Measurements from ENCODE around the gene GABRE.

The GABRE gene, protein sequence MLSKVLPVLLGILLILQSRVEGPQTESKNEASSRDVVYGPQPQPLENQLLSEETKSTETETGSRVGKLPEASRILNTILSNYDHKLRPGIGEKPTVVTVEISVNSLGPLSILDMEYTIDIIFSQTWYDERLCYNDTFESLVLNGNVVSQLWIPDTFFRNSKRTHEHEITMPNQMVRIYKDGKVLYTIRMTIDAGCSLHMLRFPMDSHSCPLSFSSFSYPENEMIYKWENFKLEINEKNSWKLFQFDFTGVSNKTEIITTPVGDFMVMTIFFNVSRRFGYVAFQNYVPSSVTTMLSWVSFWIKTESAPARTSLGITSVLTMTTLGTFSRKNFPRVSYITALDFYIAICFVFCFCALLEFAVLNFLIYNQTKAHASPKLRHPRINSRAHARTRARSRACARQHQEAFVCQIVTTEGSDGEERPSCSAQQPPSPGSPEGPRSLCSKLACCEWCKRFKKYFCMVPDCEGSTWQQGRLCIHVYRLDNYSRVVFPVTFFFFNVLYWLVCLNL

DNA sequence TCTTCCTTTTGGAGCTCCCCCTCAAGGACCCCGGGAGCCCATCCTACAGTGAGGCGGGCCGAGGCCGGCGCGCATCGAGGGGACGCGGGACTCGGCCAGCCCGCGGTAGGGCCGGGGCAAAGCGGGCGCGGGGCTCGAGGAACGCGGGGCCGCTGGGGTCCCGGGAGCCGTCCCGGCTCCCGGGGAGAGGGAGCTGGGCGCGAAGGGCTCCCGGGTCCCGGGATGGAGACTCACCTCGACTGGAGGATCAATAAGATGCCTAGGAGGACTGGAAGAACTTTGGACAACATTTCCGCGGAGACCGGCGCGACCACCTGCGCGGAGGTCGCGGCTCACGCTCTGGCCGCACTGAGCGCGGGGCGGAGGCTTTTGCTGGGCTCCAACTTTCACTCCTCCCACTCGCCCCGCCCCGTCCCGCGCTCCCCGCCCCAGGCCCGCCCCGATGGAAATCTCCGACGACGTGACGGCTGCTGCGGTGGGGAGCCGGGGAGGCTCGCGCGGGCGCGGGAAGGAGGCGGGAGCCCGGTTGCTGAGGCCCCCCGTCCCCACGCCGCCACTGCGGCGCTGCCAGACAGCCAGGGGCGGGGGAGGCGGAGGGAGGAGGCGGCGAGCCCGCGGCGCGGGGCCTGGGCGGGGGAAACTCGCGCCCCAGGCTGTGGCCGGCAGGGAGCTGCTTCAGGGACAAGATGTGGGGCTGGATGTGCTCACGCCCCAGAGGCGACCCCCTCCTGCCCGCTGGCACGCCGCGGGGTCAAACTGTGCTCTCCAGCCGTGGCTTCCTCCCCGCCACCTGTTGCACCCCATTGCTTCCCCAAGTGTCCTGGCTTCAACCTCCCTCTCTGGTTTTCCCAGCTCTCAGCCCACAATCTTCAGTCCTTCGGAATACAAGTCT is at the start of gene GABRE:
Gene GABRE (minus strand): TSS at position 341 of the 892 bp plus-strand sequence. CDS start 51 bp downstream, at position 290.
- DNase-seq (ENCODE audit: low spot score) = peak; percentile 75

DNA sequence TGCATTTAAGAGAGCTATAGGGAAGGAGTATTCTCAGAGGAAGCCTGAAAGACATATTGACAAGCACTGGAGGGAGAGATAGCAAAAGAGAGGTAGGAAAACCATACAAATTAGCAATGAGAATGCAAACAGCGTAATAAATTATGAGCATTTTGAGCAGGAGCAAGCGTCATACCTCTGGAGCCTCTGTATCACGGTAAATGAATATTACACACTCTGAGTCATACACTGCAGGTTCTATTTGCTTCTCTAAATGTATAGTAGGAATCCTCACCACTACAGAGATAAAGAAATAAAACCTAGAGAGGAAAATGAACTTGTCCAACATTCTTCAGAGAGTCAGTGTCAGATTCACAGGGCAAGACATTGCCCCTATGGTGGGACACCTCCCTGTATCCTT is 46.4 kb upstream of the GABRE start:
- DNase-seq (ENCODE audit: low spot score) = no peak

DNA sequence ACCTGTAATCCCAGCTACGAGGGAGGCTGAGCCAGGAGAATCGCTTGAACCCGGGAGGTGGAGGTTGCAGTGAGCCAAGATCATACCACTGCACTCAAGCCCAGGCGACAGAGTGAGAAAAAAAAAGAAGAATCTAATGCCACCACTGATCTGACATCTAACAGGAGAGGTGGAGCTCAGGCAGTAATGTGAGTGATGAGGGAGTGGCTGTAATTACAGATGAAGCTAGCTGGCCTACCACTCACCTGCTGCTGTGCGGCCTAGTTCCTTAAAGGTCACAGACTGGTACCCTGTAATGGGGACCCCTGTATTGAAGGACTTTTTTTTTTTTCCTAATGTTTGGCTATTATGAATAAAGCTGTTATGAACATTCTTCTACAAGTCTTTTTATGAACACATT is 25.3 kb upstream of the GABRE start:
- DNase-seq (ENCODE audit: low spot score) = no peak

DNA sequence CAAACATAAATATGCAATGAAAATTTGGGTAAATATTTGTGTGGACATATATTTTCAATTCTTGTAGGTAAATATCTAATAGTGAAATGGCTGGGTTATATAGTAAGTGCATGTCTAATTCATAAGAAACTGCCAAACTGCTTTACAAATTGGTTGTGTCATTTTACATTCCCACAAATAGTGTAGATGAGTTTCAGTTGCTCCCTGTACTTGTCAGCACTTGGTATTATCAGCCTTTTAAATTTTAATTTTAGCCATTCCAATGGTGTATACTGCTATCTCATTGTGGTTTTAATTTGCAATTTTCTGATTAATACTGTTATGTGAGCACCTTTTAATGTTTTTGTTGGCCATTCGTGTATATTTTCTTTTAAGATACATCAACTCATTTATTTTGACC is 23.1 kb upstream of the GABRE start:
- no peak for DNase-seq (ENCODE audit: low spot score)

DNA sequence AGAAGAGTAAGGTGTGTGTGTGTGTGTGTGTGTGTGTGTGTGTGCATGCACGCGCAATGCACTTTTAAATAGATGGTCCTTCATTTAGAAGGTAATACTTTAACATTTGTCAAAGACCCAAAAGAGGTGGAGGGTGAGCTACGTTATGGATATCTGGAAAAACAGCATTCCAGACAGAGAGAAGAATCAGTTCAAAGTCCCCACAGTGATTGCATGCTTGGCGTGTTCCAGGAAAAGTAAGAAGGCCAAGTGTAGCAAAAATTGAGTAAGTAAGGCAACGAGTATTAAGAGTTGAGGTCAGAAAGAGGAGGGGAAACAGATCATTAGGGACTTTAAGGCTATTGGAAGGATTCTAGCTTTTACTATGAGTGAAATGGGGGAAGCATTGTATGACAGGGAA is 21.9 kb upstream of the GABRE start:
- no peak for DNase-seq (ENCODE audit: low spot score)

DNA sequence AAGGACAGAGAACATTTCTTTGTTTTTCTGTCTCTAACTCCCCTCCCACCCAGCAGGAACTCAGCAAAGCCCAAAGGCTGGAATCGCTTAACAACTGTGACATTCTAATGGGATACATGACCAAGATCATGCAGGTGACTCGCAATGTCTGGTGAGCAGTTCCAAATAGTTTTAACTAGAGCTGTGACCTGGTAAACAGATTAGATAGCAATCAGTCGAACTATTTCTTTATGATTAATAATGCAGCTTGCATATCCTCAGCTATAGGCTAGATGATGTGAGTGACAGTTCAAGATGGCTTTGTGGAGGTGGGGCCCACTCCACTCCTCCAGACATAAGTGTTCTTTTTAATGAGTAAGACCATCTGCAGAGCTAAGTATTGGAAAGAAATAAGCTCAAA is 20.0 kb upstream of the GABRE start:
- DNase-seq (ENCODE audit: low spot score) = no peak

DNA sequence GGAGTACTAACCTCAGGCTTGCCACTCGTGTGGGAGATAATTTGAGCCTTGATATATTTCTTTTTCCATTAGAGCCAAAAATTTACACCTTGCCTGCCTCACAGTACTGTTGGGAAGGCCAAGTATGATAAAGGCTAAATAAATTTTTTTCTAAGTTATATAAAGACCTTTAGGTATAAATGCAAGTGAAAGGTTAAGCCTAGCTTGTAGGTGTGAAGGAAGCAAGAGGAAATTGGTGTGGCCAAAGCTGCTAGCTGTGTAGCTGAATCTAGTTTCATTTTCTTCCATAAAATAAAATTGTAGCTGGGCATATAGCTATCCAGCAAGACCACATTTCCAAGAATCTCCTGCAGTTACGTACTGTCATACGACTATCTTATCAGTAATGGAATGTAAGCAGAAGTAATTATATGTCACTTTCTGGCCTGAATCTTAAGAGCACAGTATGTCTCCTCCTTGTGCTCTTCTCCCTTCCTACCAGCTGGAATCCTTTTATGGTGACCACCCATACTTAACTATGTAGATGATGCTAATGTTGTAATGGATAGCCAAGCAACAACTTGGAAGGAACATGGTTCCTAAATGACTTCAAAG is 14.3 kb upstream of the GABRE start:
- no peak for DNase-seq (ENCODE audit: low spot score)

DNA sequence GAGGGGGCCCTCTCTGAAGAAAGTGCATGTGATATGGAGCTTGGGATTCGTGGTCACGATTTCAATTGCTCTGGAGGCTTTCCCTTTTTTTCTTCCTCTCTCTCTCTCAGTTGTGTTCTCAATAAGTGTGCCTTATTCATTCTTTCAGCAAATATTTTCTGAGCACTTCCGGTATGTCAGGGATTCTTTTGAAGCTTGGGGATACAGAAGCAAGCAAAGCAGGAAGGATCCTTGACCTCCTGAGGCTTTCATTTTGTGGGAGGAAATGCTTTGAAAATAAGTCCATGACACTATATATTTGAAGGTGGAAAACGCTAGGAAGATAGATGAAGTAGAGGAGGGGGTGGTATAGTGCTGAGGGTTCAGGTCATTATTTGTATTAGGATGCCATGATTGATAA is 12.6 kb upstream of the GABRE start:
- DNase-seq (ENCODE audit: low spot score) = no peak

DNA sequence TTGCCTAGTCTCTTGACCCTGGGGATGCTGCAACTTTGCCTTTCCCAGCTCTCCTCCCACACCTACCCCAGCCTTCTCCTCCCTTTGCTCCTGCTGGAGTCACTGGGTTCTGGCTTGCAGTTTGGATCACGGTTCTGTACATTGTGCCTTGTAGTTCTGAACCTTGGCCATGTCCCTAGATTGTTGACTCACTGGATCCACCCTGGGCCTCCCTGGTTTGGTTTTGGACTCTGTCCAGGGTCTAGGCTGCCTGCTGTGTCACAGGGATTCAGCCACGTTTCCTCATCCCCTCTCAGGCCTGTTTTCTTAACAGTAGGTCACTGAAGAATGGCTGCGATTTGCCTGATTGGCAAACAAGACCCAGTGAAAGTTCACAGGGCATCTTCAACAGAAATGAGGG is 11.5 kb upstream of the GABRE start:
- no peak for DNase-seq (ENCODE audit: low spot score)

DNA sequence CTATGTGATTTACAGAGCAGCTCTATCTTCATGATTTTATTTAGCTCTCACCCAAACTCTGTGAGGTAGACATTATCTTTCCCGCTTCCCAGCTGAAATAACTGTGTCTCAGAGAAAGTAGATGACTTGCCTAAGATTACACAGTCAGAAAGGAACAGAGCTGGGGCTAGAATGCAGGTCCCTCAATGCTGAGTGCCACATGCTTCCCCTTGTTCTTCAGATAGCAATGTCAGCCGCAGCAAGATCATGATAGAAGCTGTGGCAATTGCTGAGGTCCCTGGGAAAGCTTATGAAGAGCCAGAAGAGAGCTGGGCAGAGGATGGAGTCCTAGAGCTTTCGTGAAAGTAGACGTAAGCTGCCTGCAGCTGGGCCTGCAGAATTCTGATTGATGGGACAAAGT is 11.1 kb upstream of the GABRE start:
- no peak for DNase-seq (ENCODE audit: low spot score)

DNA sequence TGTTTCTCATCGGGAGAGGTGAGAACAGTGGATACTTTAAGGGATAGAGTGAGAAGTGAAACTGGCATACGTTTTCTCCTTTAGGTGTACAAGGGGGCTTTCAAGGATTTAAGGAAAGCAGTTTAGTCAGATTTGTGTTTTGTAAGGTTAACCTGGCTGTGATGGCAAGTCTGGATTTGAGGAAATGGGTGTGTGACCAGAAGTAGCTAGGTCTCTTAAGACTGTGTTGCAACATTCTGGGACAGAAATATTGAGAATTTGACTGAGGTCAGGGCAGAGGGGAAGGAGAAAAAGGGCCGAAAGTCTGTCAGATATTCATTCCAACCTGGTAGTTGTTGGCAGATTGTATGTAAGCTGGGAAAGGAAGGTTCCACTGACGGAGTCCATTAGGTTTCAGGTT is 10.4 kb upstream of the GABRE start:
- no peak for DNase-seq (ENCODE audit: low spot score)

DNA sequence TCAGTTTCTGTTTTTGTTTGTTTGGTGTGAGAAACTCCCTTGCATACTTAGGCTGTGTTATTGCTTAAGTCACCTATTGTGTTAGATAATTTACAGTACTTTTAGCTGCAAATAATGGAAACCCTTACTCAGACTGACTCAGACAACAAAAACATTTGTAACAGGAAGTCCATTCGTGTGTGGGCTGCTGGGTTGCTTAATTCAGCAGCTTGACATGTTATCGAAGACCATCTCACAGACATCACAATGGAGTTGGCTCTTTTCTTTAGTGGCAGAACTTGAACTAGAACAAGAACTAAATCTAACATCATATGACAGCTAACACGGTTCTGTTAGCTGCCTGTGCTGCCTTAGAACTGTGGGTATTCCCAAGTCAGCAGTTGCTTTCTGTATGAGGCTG is 9.9 kb upstream of the GABRE start:
- no peak for DNase-seq (ENCODE audit: low spot score)

DNA sequence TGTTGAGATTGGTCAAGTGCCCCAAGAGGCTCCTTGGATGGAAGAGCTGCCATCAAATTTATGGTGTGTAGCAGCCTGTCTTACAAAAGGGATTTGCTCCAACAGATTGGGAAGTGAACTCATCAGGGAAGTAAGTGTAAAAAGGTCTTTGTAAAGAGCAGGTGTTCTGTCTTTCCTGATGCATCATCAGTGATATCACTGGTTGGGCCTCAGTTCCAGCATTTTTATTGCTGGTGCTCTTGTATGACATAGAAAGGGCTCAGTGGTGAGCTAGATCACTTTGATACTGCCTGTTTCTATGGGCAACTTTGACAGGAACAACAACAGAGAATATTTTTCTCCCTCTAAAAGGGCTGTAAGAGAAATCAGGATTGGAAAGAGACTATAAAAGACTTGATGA is 8.7 kb upstream of the GABRE start:
- no peak for DNase-seq (ENCODE audit: low spot score)

DNA sequence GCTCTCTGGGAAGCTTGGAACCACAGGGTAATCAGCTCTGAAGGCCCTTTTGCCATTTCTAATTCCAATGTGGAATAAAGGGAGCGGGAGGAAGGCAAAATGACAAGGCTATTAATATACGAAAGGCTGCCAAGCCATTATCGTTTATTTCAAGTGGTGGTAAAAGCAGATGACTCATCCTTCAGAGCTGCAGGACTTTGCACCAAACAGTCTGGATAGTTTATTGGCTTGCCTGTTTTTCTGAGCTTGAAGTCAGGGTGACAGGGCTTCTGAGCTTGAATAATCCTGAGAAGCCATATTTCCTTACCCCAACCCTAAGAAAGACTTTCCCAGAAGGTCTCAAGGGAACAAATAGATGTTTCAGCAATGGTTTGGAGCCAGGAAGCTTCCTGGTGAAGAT is 7.7 kb upstream of the GABRE start:
- no peak for DNase-seq (ENCODE audit: low spot score)

DNA sequence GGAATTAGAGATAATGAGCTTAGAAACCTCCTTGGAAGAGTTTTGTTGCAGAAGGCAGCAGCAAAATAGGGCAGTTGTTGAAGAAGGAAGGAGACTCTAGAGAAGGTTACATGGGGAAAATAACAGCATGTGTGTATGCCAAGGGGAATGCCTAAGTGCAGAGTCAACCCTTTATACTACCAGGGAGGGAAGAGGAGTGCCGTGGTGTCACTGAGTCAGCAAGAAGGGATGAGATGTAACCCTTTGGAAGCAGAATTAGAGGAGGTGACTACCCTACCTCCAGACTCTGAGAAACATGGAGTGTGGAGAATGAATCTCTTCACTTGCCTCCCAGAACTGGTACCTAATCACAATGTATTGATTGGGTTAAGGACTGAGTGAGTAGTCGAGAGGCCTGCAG is 6.7 kb upstream of the GABRE start:
- no peak for DNase-seq (ENCODE audit: low spot score)

DNA sequence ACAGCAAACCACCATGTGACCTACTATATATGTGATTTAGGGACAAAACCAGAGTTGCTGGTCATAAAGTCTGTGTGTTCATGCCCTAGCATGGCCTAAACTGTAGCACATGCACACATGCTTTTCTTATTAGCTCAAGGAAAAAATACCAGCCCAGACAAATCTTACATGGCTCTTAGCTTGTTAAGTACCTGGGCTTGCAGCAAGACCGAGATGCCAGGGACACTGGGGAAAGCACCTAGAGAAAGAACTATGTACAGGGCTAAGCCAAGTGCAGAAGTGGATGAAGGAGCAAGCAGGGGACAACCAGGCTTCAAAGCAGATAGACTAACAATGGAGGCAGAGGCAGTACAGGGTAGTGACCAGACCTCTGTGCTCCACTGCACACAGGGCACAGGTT is 3.4 kb upstream of the GABRE start:
- DNase-seq (ENCODE audit: low spot score) = no peak

DNA sequence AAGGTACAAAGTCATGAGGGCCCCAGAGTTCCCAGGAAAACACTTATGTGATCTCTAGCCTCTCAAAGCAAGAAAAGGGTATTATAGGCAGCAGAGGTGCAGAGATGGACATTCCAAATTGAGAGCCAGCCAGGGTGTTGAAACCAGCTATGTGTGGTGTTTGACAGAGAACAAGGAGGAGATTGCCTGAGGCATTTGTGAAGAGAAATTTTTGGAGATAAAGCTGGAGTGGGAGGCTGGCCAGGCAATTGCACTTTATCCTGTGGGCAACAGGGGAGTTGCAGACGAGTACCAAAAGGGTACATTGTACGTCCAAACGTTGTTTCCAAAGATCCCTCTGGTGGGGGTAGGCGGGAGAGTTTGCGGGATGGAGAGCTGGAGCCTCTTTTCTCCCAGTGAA is 2.5 kb upstream of the GABRE start:
- DNase-seq (ENCODE audit: low spot score) = no peak

DNA sequence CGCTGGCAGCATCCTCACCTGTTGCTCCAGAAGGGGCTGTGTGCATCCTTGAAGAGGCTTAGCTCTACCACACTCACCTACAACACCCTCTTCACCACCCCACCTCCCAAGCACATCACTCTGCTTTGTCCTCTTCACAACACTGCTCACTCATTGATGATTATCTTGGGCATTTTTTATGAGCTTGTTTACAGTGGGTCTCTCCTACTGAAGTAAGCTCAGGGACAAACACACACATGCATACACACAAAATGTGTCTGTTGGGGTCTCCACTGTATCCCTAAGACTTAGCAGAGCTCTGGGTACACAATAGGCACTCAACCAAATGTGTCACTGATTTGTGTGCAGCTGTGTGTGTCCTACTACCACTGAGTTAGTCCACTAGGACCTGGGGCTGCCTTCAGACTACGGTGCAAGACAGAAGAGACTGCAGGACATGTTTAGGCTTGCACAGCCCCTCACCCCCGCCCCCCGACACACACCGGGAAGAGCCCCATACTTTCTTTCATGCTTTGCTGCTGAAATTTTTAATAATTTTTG is 1.3 kb upstream of the GABRE start:
- DNase-seq (ENCODE audit: low spot score) = no peak

DNA sequence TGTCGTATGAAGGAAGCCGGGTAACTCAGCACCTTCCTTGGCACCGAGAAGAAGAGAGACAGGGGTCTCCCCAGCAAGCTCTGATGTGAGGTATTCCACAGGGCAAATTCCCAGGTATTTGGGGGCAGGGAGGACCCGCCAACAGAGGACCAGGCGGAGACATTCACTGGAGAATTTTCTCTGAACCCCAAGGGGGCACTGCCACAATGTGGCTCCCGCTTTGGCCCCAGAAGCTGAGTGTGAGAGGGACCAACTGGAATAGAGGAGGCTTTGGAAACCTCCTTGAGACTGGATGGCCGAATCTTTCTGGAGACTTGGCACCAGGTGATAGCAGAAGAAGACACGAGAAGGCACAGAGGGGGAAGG is 735 bp upstream of the GABRE start:
- DNase-seq (ENCODE audit: low spot score) = no peak

DNA sequence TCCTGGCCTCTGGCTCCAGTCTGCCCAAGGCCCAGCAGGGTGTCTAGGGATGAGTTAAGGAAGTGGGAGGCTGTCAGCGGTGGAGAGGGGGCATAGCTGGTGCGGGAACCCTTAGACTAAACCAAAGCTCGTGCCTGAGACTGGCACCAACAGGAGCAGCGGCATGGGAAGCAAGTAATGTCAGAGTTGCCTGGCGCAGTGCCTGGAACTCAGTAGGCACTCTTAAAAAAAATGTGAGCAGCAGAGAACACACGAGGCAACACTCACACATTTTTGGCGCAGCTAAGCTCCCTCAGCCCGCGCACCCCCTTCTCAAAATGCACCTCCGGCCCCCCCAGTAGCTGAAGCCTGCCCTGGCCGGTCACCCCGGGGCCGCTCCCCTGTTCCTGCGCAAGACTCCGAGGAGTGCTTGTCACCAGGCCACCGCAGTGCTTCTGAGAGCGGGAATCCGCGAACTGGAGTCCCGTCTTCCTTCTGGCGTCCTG is 583 bp downstream of the GABRE start:
- DNase-seq (ENCODE audit: low spot score) = no peak

DNA sequence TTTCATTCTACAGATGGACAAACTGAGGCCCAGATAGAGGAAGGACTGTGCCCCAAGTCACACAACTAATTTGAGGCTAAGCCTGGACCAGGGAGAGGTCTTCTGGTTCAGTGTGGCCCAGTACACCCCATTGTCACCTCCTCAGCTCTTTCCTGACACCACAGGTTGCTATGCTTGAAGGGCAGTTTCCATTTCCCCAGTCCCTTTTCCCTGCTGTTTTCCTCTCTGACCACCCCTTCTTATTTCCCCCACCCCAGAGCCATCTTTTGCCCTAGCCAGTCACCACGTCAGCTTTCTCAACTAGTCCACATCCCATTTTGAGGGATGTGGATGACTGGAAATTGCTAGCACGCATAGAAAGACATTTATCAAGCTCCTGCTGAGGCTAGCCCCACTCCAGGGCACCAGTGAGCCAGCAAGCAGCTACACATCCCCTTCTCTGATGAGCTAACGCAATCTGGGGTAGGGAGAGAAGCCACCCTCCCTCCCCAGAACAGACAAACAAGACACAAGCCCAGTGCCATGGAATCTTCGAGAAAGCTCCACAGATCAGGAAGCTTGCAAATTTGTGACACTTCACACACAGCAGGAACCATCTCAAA is 1.3 kb downstream of the GABRE start:
- DNase-seq (ENCODE audit: low spot score) = no peak

DNA sequence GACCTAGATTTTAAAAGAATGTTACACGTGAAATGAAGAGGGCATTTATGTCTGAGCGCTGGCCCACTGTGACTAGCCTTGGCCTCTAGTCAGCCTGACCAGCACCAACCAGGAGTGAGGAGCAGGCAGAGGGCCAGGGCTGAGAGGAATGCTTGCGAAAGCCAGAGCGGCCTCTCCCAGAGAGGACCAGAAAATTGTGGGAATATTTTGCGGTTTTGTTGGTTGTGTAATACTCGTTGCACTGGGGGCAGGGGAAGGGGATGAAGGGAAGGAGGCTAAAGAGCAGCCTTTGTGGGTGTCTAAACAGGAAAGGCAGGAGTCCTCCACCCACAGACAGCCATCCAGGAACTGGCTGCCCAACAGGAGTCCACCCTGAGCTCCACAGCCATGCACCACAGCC is 3.8 kb downstream of the GABRE start:
- no peak for DNase-seq (ENCODE audit: low spot score)

Measured in left forelimb (tissue), 1 donor.